Sciatic nerve (tissue), 2 donors: ENCODE data around the gene RWDD2A. TPM values are rescaled to one million over a fixed set of nuclear protein-coding genes. Genes with fewer than 3 reads are reported as not detected.
"Not testable (repeated sequence)": the region's sequence is repeated elsewhere in the genome, so short reads cannot be mapped to it uniquely, and the experiment has no call there.

Experiments
- ATAC-seq: fragments of 200-7000 bp; cut with Tn5 transposase; one replicate; pipeline ENCODE4 v1.9.1; 2020; ENCODE audit warnings: mild to moderate bottlenecking, moderate library complexity
- DNase-seq: peaks from one replicate; pipeline ENCODE4 v3.0.0-alpha.2; 2020; ENCODE audit warnings: low spot score
- intact Hi-C: fragments of 100-400 bp; cut with DNase I; formaldehyde crosslinking; loops from one replicate; pipeline ENCODE4 v1.14.2; 2022
- total RNA-seq: library from RNA; stranded (reverse); fragmentation: NEBNext Ultra II Directional; extraction: Animal tissue kit (Norgen Biotek cat#: 25700); gene quantifications from one replicate; pipeline ENCODE4 v1.2.1, GENCODE V29; 2021
- donor health status: DM: no; HTN: no; CAD: no.
- donor health status: DM: no; HTN: no; CAD: no.

The RWDD2A gene
- 4.5 TPM for total RNA-seq

- peak; percentile 99 for ATAC-seq
- intact Hi-C loops = no loop called here
- DNase-seq = peak; percentile 93
Measured at GRCh38 chr6:83192871-83193746, at the start of gene RWDD2A, which contains the start of gene PGM3. RWDD2A (plus strand) TSS chr6:83193357; CDS start chr6:83194452, 1,095 bp downstream. PGM3 (minus strand) TSS chr6:83193265; CDS start chr6:83191012, 2,253 bp downstream.

- intact Hi-C loops = no loop called here
- ATAC-seq = no peak
- DNase-seq = no peak
Measured at GRCh38 chr6:83151114-83151513, 42.0 kb upstream of the RWDD2A start.

- no peak for ATAC-seq
- DNase-seq = no peak
- intact Hi-C loops = no loop called here
Measured at GRCh38 chr6:83152913-83153312, 40.2 kb upstream of the RWDD2A start.

- no peak for ATAC-seq
- no peak for DNase-seq
- intact Hi-C loops = no loop called here
Measured at GRCh38 chr6:83153883-83154521, 39.2 kb upstream of the RWDD2A start.

GRCh38 chr6:83155794-83156193, 37.4 kb upstream of the RWDD2A start:
- DNase-seq (no peak), ATAC-seq (no peak)
- intact Hi-C loops = no loop called here

- intact Hi-C loops = no loop called here
- DNase-seq (no peak), ATAC-seq (no peak)
Measured at GRCh38 chr6:83160167-83160566, 33.0 kb upstream of the RWDD2A start.

GRCh38 chr6:83167726-83168278, 25.4 kb upstream of the RWDD2A start:
- intact Hi-C loops = no loop called here
- ATAC-seq (no peak), DNase-seq (no peak)

- DNase-seq (no peak), ATAC-seq (no peak)
- intact Hi-C loops = no loop called here
Measured at GRCh38 chr6:83168556-83168955, 24.6 kb upstream of the RWDD2A start.

GRCh38 chr6:83169106-83169505, 24.1 kb upstream of the RWDD2A start:
- no peak for ATAC-seq
- DNase-seq = no peak
- intact Hi-C loops = no loop called here

GRCh38 chr6:83169511-83169910, 23.6 kb upstream of the RWDD2A start:
- ATAC-seq (no peak), DNase-seq (no peak)
- intact Hi-C loops = no loop called here

GRCh38 chr6:83176246-83176645, 16.9 kb upstream of the RWDD2A start:
- intact Hi-C loops = no loop called here
- DNase-seq = no peak
- ATAC-seq = no peak

GRCh38 chr6:83180426-83180950, 12.7 kb upstream of the RWDD2A start:
- no peak for DNase-seq
- intact Hi-C loops = loop anchor here (5.0 kb wide), 1 partner anchor 617 kb away; no protein-coding TSS in a partner anchor
- no peak for ATAC-seq

GRCh38 chr6:83182114-83182513, 11.0 kb upstream of the RWDD2A start:
- no peak for ATAC-seq
- no peak for DNase-seq
- intact Hi-C loops = loop anchor here (5.0 kb wide), 1 partner anchor 615 kb away; no protein-coding TSS in a partner anchor

GRCh38 chr6:83183082-83183828, 9.9 kb upstream of the RWDD2A start:
- intact Hi-C loops = loop anchor here (5.0 kb wide), 1 partner anchor 614 kb away; no protein-coding TSS in a partner anchor
- no peak for ATAC-seq
- no peak for DNase-seq

GRCh38 chr6:83185096-83185495, 8.1 kb upstream of the RWDD2A start:
- intact Hi-C loops = no loop called here
- DNase-seq = no peak
- no peak for ATAC-seq

- intact Hi-C loops = no loop called here
- DNase-seq = no peak
Measured at GRCh38 chr6:83188501-83188900, 4.7 kb upstream of the RWDD2A start.

GRCh38 chr6:83190626-83191025, 2.5 kb upstream of the RWDD2A start:
- DNase-seq (no peak), ATAC-seq (no peak)
- intact Hi-C loops = no loop called here

More at GRCh38 chr6:83188501-83188900, 4.7 kb upstream of the RWDD2A start:
- no peak for ATAC-seq

- DNase-seq, intact Hi-C loops, ATAC-seq: not testable (repeated sequence)
Measured at GRCh38 chr6:83191974-83192373, 1.2 kb upstream of the RWDD2A start.

GRCh38 chr6:83192456-83192855, 701 bp upstream of the RWDD2A start:
- intact Hi-C loops = no loop called here
- ATAC-seq (no peak), DNase-seq (no peak)
